H9 (cell line): ENCODE results near the gene TMEM44. TPM values are rescaled to one million over a fixed set of nuclear protein-coding genes. Genes with fewer than 3 reads are reported as not detected.

ENCODE experiments used
- DNase-seq: peaks from one replicate; pipeline ENCODE4 v3.0.0-alpha.2; 2017
- H2AFZ ChIP-seq: one replicate; pipeline ENCODE4 v1.6.1; 2013; ENCODE audit warnings: mild to moderate bottlenecking, low read length, control low read depth, moderate library complexity
- H2AK5ac ChIP-seq: 2 replicates; pipeline ENCODE4 v1.6.1; 2013; ENCODE audit warnings: low read length, control low read depth, mixed read lengths; ENCODE audit not compliant: insufficient read length
- H2BK120ac ChIP-seq: one replicate; pipeline ENCODE4 v1.6.1; 2013; ENCODE audit warnings: low read depth, mild to moderate bottlenecking, low read length, control low read depth, inconsistent platforms; ENCODE audit not compliant: poor library complexity, severe bottlenecking
- H2BK12ac ChIP-seq: 2 replicates; pipeline ENCODE4 v1.6.1; 2013; ENCODE audit warnings: low read length, control low read depth, mixed read lengths, low read depth; ENCODE audit not compliant: insufficient read length
- H2BK15ac ChIP-seq: 2 replicates; pipeline ENCODE4 v1.6.1; 2013; ENCODE audit warnings: low read depth, low read length, control low read depth
- H2BK20ac ChIP-seq: one replicate; pipeline ENCODE4 v1.6.1; 2013; ENCODE audit warnings: low read depth, mild to moderate bottlenecking, low read length, control low read depth, inconsistent platforms; ENCODE audit not compliant: poor library complexity, severe bottlenecking
- H2BK5ac ChIP-seq: 2 replicates; pipeline ENCODE4 v1.6.1; 2013; ENCODE audit warnings: low read length, control low read depth, mixed read lengths; ENCODE audit not compliant: insufficient read length
- H3K14ac ChIP-seq: 2 replicates; pipeline ENCODE4 v1.6.1; 2013; ENCODE audit warnings: low read length, control low read depth; ENCODE audit not compliant: insufficient read depth
- H3K18ac ChIP-seq: 2 replicates; pipeline ENCODE4 v1.6.1; 2013; ENCODE audit warnings: low read depth, mild to moderate bottlenecking, mixed read lengths, low read length, control low read depth; ENCODE audit not compliant: insufficient read length
- H3K23ac ChIP-seq: 2 replicates; pipeline ENCODE4 v1.6.1; 2013; ENCODE audit warnings: low read length, control low read depth, mixed read lengths, low read depth; ENCODE audit not compliant: insufficient read length
- H3K23me2 ChIP-seq: 2 replicates; pipeline ENCODE4 v1.6.1; 2013; ENCODE audit warnings: low read depth, mild to moderate bottlenecking, mixed read lengths, low read length, control low read depth; ENCODE audit not compliant: insufficient read length, poor library complexity, severe bottlenecking
- H3K27ac ChIP-seq: 2 replicates; pipeline ENCODE4 v1.5.1; 2013; ENCODE audit warnings: low read length, control low read depth, mixed read lengths, low read depth; ENCODE audit not compliant: insufficient read length
- H3K27me3 ChIP-seq: 2 replicates; pipeline ENCODE4 v1.6.1; 2013; ENCODE audit warnings: low read length, control low read depth, inconsistent platforms; ENCODE audit not compliant: insufficient read depth
- H3K4ac ChIP-seq: 2 replicates; pipeline ENCODE4 v1.6.1; 2013; ENCODE audit warnings: low read depth, mild to moderate bottlenecking, control low read depth, inconsistent platforms, low read length, moderate library complexity
- H3K4me1 ChIP-seq: 2 replicates; pipeline ENCODE4 v1.6.1; 2013; ENCODE audit warnings: low read length, control low read depth, inconsistent platforms; ENCODE audit not compliant: insufficient read depth
- H3K4me2 ChIP-seq: 2 replicates; pipeline ENCODE4 v1.6.1; 2013; ENCODE audit warnings: low read length, control low read depth, mixed read lengths; ENCODE audit not compliant: insufficient read length, insufficient read depth
- H3K56ac ChIP-seq: 2 replicates; pipeline ENCODE4 v1.6.1; 2013; ENCODE audit warnings: low read depth, mild to moderate bottlenecking, mixed read lengths, low read length, control low read depth; ENCODE audit not compliant: insufficient read length
- H3K79me1 ChIP-seq: 2 replicates; pipeline ENCODE4 v1.6.1; 2013; ENCODE audit warnings: low read depth, mild to moderate bottlenecking, moderate library complexity, low read length, control low read depth, inconsistent platforms; ENCODE audit not compliant: insufficient read depth, poor library complexity, severe bottlenecking
- H3K79me2 ChIP-seq: 2 replicates; pipeline ENCODE4 v1.6.1; 2013; ENCODE audit warnings: low read length, control low read depth, inconsistent platforms; ENCODE audit not compliant: insufficient read depth
- H3K9ac ChIP-seq: 2 replicates; pipeline ENCODE4 v1.6.1; 2013; ENCODE audit warnings: low read length, control low read depth, mixed read lengths; ENCODE audit not compliant: insufficient read length; ENCODE audit errors: extremely low read depth
- H3K9me3 ChIP-seq: one replicate; pipeline ENCODE4 v1.6.1; 2013; ENCODE audit warnings: low read depth, low read length, inconsistent platforms; ENCODE audit not compliant: control insufficient read depth
- H3T11ph ChIP-seq: one replicate; pipeline ENCODE4 v1.6.1; 2013; ENCODE audit warnings: mild to moderate bottlenecking, low read length, control low read depth, inconsistent platforms
- H4K20me1 ChIP-seq: one replicate; pipeline ENCODE4 v1.6.1; 2013; ENCODE audit not compliant: control insufficient read depth, insufficient read length, insufficient read depth
- H4K5ac ChIP-seq: 2 replicates; pipeline ENCODE4 v1.6.1; 2013; ENCODE audit warnings: low read depth, mild to moderate bottlenecking, mixed read lengths, low read length, control low read depth; ENCODE audit not compliant: insufficient read length
- H4K8ac ChIP-seq: replicated peaks from 2 replicates; pipeline ENCODE4 v1.6.1; 2013; ENCODE audit warnings: low read length, control low read depth, mixed read lengths, low read depth; ENCODE audit not compliant: insufficient read length
- H4K91ac ChIP-seq: 2 replicates; pipeline ENCODE4 v1.6.1; 2013; ENCODE audit warnings: low read depth, mild to moderate bottlenecking, moderate library complexity, mixed read lengths, low read length, control low read depth; ENCODE audit not compliant: insufficient read length
- H3K27ac Mint-ChIP-seq, 3 experiments: 2 replicates in 2 of 3; 3 replicates in 1 of 3; pipeline ENCODE4 v1.8.0; 2020 to 2021; ENCODE audit warnings: mixed read lengths in 3 of 3, mild to moderate bottlenecking in 1 of 3, moderate library complexity in 1 of 3
- H3K27me3 Mint-ChIP-seq: 2 replicates; pipeline ENCODE4 v1.8.0; 2021; ENCODE audit warnings: low read depth, mild to moderate bottlenecking, moderate library complexity, mixed read lengths
- H3K36me3 Mint-ChIP-seq, 3 experiments: 2 replicates in 2 of 3; 3 replicates in 1 of 3; pipeline ENCODE4 v1.8.0; 2020 to 2021; ENCODE audit warnings: low read depth in 3 of 3, mixed read lengths in 3 of 3; ENCODE audit not compliant: insufficient read depth in 1 of 3
- H3K4me1 Mint-ChIP-seq, 2 experiments: 2 replicates each; pipeline ENCODE4 v1.8.0; 2020; ENCODE audit warnings: mixed read lengths in 2 of 2
- H3K4me3 Mint-ChIP-seq, 2 experiments: 2 replicates in 1 of 2; 3 replicates in 1 of 2; pipeline ENCODE4 v1.8.0; 2020 to 2021; ENCODE audit warnings: mild to moderate bottlenecking in 2 of 2, mixed read lengths in 2 of 2, moderate library complexity in 1 of 2
- H3K9me3 Mint-ChIP-seq, 2 experiments: 2 replicates in 1 of 2; 3 replicates in 1 of 2; pipeline ENCODE4 v1.8.0; 2020; ENCODE audit warnings: mild to moderate bottlenecking in 2 of 2, mixed read lengths in 2 of 2, moderate library complexity in 1 of 2
- WGBS: extraction: QIAGEN DNeasy Blood & Tissue Kit; methylation state at CpG from one replicate; pipeline ENCODE4 v1.1.7; 2013; ENCODE audit warnings: missing lambda C conversion rate, low lambda C conversion rate, mixed read lengths; ENCODE audit not compliant: insufficient read length; ENCODE audit errors: extremely low coverage; 5-methylcytosine and 5-hydroxymethylcytosine counted together
- total RNA-seq: library from RNA; stranded (reverse); gene quantifications from 2 replicates; pipeline ENCODE4 v1.2.1, GENCODE V29; 2021
- TF ChIP-seq, protein P1 (sequence below): fragments of 200-600 bp; sonication (generic); conservative IDR thresholded peaks from 3 replicates; pipeline ENCODE4 v1.8.0; 2021; ENCODE audit warnings: antibody characterized with exemption, mild to moderate bottlenecking

The TMEM44 gene
- total RNA-seq, 1 experiment from 2014 or later: 19.8 TPM

DNA sequence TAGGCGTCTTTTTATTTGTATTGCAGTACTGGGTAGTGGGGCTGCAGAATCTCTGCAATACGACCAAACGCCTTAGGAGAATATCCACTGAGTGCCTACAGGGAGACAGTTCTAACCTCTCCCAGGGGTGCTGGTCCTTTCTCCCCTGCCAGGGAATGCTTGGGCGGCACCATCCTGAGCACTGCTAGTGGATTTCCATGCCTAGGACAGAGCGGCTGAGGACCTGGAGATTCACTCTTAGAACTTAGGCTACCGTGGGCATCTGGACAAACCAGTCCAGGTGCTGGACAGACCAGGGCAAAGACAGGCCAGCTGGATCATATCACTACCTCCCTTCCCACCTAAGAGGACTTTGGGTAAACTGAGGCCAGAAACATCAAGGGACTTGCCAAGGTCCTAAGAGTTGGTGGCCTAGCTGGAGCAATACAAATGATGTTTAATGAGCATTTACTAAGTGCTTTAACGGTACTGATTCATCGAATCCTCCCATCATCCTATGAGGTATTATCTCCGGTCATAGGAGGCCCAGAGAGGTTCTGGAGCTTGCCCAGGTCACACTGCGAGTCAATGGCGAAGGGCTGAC is 902 bp downstream of the TMEM44 start:
- no peak overlapping the region for H3K14ac ChIP-seq
- no peak overlapping the region for H4K91ac ChIP-seq
- TF ChIP-seq, protein P1, sequence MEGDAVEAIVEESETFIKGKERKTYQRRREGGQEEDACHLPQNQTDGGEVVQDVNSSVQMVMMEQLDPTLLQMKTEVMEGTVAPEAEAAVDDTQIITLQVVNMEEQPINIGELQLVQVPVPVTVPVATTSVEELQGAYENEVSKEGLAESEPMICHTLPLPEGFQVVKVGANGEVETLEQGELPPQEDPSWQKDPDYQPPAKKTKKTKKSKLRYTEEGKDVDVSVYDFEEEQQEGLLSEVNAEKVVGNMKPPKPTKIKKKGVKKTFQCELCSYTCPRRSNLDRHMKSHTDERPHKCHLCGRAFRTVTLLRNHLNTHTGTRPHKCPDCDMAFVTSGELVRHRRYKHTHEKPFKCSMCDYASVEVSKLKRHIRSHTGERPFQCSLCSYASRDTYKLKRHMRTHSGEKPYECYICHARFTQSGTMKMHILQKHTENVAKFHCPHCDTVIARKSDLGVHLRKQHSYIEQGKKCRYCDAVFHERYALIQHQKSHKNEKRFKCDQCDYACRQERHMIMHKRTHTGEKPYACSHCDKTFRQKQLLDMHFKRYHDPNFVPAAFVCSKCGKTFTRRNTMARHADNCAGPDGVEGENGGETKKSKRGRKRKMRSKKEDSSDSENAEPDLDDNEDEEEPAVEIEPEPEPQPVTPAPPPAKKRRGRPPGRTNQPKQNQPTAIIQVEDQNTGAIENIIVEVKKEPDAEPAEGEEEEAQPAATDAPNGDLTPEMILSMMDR: no peak
- DNase-seq: no peak
- H3K27ac Mint-ChIP-seq: no peak overlapping the region; a peak in 1 of 7 replicates
- peak overlapping the region; percentile 86 to 87 for H3K4me3 Mint-ChIP-seq
- no peak overlapping the region for H2BK5ac ChIP-seq
- H3K36me3 Mint-ChIP-seq: peaks cover 18 to 30% (median 29%) of the 10 kb centered on the region in 3 experiments
- no peaks in the 10 kb centered on the region for H3K4me1 ChIP-seq
- H3K56ac ChIP-seq: no peak overlapping the region
- peaks cover 4% of the 10 kb centered on the region for H3K9me3 ChIP-seq
- peaks cover 4 to 16% of the 10 kb centered on the region in 2 experiments for H3K4me1 Mint-ChIP-seq
- H3K27ac ChIP-seq: no peak overlapping the region
- no peaks in the 10 kb centered on the region for H3K27me3 Mint-ChIP-seq
- H3K4ac ChIP-seq: no peak overlapping the region
- no peaks in the 10 kb centered on the region for H3K23me2 ChIP-seq
- H3K23ac ChIP-seq: no peak overlapping the region
- peak overlapping the region; percentile 48 for H3K4me2 ChIP-seq
- H3K79me2 ChIP-seq: no peaks in the 10 kb centered on the region
- H2BK20ac ChIP-seq: no peak overlapping the region
- H2AK5ac ChIP-seq: no peak overlapping the region
- H3K9ac ChIP-seq: peak overlapping the region; percentile 17
- no peak overlapping the region for H2AFZ ChIP-seq
- no peaks in the 10 kb centered on the region for H4K20me1 ChIP-seq
- H3K79me1 ChIP-seq: no peaks in the 10 kb centered on the region
- no peak overlapping the region for H3K18ac ChIP-seq
- WGBS: no CpG with 5 or more reads among the region's 11 CpGs
- no peak overlapping the region for H4K8ac ChIP-seq
- H2BK12ac ChIP-seq: no peak overlapping the region
- no peak overlapping the region for H4K5ac ChIP-seq
- no peak overlapping the region for H3T11ph ChIP-seq
- peaks cover 10 to 18% of the 10 kb centered on the region in 2 experiments for H3K9me3 Mint-ChIP-seq
- no peak overlapping the region for H2BK15ac ChIP-seq
- H2BK120ac ChIP-seq: no peak overlapping the region
- H3K27me3 ChIP-seq: no peaks in the 10 kb centered on the region
